ENCODE data around the gene MYO9A.

- no peak for TF ChIP-seq TAF1 (IDR thresholded peaks at IDR 0.05; ENCODE audit: borderline replicate concordance, low read depth, low read length)
- TF ChIP-seq POLR2AphosphoS5 (IDR thresholded peaks at IDR 0.05; ENCODE audit: low read depth, low read length): no peak
These were observed 192.8 kb downstream of the MYO9A start for GRCh38 chr15:71925145-71925544.

Data from GM12892 (cell line).